NCI-H82 treated with DMSO at 0.1 percent for 48 hours (cell line): ENCODE data around the gene NUTM2D.
"Not testable (repeated sequence)": the region's sequence is repeated elsewhere in the genome, so short reads cannot be mapped to it uniquely, and the experiment has no call there.

Source experiments
- DNase-seq: peaks from one replicate; lab custom pipeline; 2025; ENCODE audit not compliant: unreplicated experiment; lab: John Stamatoyannopoulos, UW

Gene NUTM2D

GRCh38 chr10:87369514-87370112 lies 12.1 kb downstream of the NUTM2D start:
- DNase-seq = not testable (repeated sequence)

GRCh38 chr10:87374091-87374490 lies 16.5 kb downstream of the NUTM2D start:
- DNase-seq = not testable (repeated sequence)

DNA sequence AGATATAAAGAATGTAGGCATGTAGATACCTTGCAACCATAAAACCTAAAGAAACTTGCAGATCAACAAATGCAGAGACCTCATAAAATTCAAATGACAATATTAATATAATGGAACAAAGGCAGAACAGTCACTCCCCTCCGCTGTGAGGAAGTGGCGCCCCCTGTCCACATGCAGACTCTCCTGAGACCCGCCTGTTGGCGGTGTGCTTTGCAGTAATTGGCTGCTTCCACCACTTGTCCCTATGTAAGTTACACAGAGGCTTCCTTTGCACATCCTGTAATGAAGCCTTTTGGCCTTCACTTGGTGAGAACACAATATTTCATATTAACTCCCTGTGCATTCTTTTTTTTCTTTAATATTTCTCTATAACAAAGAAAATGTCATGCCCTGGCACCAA lies 21.6 kb downstream of the NUTM2D start:
- DNase-seq = not testable (repeated sequence)

GRCh38 chr10:87383149-87383857 lies 25.8 kb downstream of the NUTM2D start:
- DNase-seq = not testable (repeated sequence)

- not testable (repeated sequence) for DNase-seq
These were observed 26.7 kb downstream of the NUTM2D start for GRCh38 chr10:87384283-87384682.

DNA sequence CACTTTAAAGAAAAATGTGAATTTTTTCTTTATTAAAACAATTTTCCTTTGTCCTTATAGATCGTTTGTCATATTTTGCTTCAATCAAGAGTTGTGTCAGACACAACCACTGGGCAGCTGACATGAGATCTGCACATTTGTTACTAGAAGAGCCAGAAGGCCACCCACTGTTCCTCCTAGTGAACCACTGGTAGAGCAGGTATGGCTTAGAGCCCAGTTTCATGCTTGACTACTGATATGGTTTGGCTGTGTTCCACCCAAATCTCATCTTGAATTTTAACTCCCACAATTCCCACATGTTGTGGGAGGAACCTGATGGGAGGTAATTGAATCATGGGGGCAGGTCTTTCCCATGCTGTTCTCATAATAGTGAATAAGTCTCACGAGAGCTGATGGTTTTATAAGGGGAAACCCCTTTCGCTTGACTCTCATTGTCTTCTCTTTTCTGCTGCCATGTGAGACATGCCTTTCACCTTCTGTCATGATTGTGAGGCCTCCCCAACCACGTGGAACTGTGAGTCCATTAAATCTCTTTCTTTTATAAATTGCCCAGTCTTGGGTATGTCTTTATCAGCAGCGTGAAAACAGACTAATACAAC lies 28.3 kb downstream of the NUTM2D start:
- DNase-seq = not testable (repeated sequence)

DNA sequence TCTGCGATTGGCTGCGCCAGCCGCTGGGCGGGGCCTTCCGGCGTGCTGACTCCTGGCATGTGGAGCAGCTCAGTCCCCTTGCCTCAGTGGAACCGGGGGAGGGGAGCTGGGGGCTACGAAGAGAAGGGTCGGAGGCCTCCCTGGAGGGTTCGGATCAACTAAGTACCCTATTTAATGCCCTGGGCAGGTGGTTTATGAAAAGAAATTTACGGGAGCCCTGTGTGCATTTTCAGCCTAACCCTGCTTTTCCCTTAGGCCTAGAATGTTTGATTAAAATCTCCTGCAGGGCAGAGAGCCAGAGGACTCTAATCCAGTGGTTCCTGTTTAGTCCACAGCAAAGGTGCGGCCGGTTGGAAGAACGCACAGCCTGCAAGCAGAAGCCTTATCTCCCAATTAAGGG lies 33.8 kb downstream of the NUTM2D start:
- not testable (repeated sequence) for DNase-seq

GRCh38 chr10:87396206-87396605 lies 38.7 kb downstream of the NUTM2D start:
- DNase-seq = not testable (repeated sequence)

- not testable (repeated sequence) for DNase-seq
These were observed 40.9 kb downstream of the NUTM2D start for GRCh38 chr10:87398436-87398835.

- not testable (repeated sequence) for DNase-seq
These were observed 50.2 kb downstream of the NUTM2D start for GRCh38 chr10:87407516-87408467.

DNA sequence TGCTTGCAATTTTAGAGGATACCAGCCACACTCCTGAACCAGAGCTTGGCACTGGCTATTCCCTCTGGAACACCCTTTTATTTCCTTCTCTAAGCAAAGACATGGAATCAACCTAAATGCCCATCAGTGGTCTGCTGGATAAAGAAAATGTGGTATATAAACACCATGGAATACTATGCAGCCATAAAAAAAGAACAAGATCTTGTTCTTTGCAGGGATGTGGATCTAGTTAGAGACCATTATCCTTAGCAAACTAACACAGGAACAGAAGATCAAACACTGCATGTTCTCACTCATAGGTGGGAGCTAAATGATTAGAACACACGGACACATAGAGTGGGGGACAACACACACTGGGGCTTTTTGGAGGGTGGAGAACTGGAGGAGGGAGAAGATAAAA lies 56.4 kb downstream of the NUTM2D start:
- not testable (repeated sequence) for DNase-seq
